ENCODE measurements around the gene MYOM1. TPM values are rescaled to one million over a fixed set of nuclear protein-coding genes. Genes with fewer than 3 reads are reported as not detected.

Gene MYOM1
- total and polyA plus RNA-seq, 12 donors: 94.4 to 1,558 (median 870) TPM

- Histone ChIP-seq H3K4me1 (peaks cover 0 to 74% (median 55%) of the 10 kb centered on the region in 9 donors), H3K27me3 (no peaks in the 10 kb centered on the region), H3K36me3 (peaks cover 0 to 32% (median 7%) of the 10 kb centered on the region in 9 donors), H3K27ac (peak overlapping the region; percentile 98 to 100 (median 99)), H3K4me3 (peak overlapping the region; percentile 80 to 95 (median 90)), H3K9me3 (no peaks in the 10 kb centered on the region)
- no peak for TF ChIP-seq CTCF (IDR thresholded peaks at IDR 0.05)
- DNase-seq (peak in 1 of 2 donors; percentile 37), ATAC-seq (no peak)
- 5 to 6% methylated on average over 9 of the region's 9 CpGs for WGBS, 2 donors
- intact Hi-C loops (cut with DNase I): loop anchor here (5.0 to 10.0 kb wide), 11 partner anchors 52 to 317 kb away; partner anchors contain the start of gene LPIN2 (in 1 of the 10)
These were observed 29.0 kb upstream of the MYOM1 start for GRCh38 chr18:3248658-3249359.

- H3K9me3 ChIP-seq: no peaks in the 10 kb centered on the region
- ATAC-seq (peak in 1 of 8 donors; percentile 1), DNase-seq (peak in 1 of 2 donors; percentile 50)
- H3K4me3 ChIP-seq: peak overlapping the region; percentile 80 to 95 (median 90)
- H3K27ac ChIP-seq: peak overlapping the region; percentile 98 to 100 (median 99)
- intact Hi-C loops (cut with DNase I): loop anchor here (5.0 to 10.0 kb wide), 11 partner anchors 51 to 316 kb away; partner anchors contain the start of gene LPIN2 (in 1 of the 10)
- 0% methylated on average over 22 of the region's 22 CpGs for WGBS, 2 donors
- no peak for TF ChIP-seq CTCF (IDR thresholded peaks at IDR 0.05)
- H3K27me3 ChIP-seq: no peaks in the 10 kb centered on the region
- H3K4me1 ChIP-seq: peaks cover 0 to 76% (median 55%) of the 10 kb centered on the region in 9 donors
- H3K36me3 ChIP-seq: peaks cover 0 to 25% (median under 1%) of the 10 kb centered on the region in 9 donors
These were observed 28.4 kb upstream of the MYOM1 start for GRCh38 chr18:3248062-3248657.

- ATAC-seq: peak; percentile 84 to 94 (median 88)
- Histone ChIP-seq H3K27me3 (no peaks in the 10 kb centered on the region), H3K9me3 (no peaks in the 10 kb centered on the region), H3K4me3 (peak within 1 kb of the TSS; percentile 80 to 95 (median 90)), H3K27ac (peak within 1 kb of the TSS; percentile 98 to 100 (median 99)), H3K36me3 (peaks cover 0 to 18% (median 0%) of the 10 kb centered on the region in 9 donors), H3K4me1 (peaks cover 0 to 69% (median 51%) of the 10 kb centered on the region in 9 donors)
- no peak for TF ChIP-seq CTCF (IDR thresholded peaks at IDR 0.05)
- intact Hi-C loops (cut with DNase I): loop anchor here (1.0 to 10.0 kb wide), 17 partner anchors 29 to 315 kb away; partner anchors contain the start of genes LPIN2 (in 3 of the 10) and MYOM1 (in 2 of the 10)
- peak; percentile 97 to 99 for DNase-seq
- WGBS, 2 donors: 0 to 1% methylated on average over 65 of the region's 65 CpGs
These were observed 27.7 kb upstream of the MYOM1 start, which contains the start of gene MYL12A for GRCh38 chr18:3247240-3248061. Gene MYL12A, plus strand, starts transcription at chr18:3247801. Its CDS starts 5,447 bp downstream, at chr18:3253248.
